HL-60 (cell line): ENCODE measurements around the gene EAF2.

ENCODE experiments used
- CTCF ChIP-seq: IDR thresholded peaks from one replicate; pipeline ENCODE4 v1.5.1; 2011; ENCODE audit warnings: low read length, control low read depth, inconsistent platforms; ENCODE audit not compliant: insufficient read depth
- POLR2AphosphoS5 ChIP-seq: IDR thresholded peaks from 2 replicates; pipeline ENCODE4 v1.6.1; 2012; ENCODE audit warnings: low read depth
- SPI1 ChIP-seq: IDR thresholded peaks from 2 replicates; pipeline ENCODE4 v1.6.1; 2012; ENCODE audit warnings: low read depth, mild to moderate bottlenecking, borderline replicate concordance

GRCh38 chr3:121897296-121897695, 62.3 kb downstream of the EAF2 start:
- TF ChIP-seq POLR2AphosphoS5 (no peak), CTCF (no peak), SPI1 (no peak)
